DOHH2 (cell line): ENCODE data around the gene CD1C.

Source experiments
- EZH2phosphoT487 ChIP-seq: fragments of 200-600 bp; sonication (generic); IDR thresholded peaks from 2 replicates; pipeline ENCODE4 v1.6.1; 2017; ENCODE audit warnings: borderline replicate concordance, mild to moderate bottlenecking, antibody characterized with exemption, low read length, moderate library complexity, mixed read lengths
- TF ChIP-seq, protein P1 (sequence below): fragments of 200-600 bp; sonication (generic); IDR thresholded peaks from one replicate; pipeline ENCODE4 v1.5.1; 2014; ENCODE audit warnings: antibody characterized with exemption, mild to moderate bottlenecking, low read depth, low read length; ENCODE audit not compliant: poor library complexity, severe bottlenecking

DNA sequence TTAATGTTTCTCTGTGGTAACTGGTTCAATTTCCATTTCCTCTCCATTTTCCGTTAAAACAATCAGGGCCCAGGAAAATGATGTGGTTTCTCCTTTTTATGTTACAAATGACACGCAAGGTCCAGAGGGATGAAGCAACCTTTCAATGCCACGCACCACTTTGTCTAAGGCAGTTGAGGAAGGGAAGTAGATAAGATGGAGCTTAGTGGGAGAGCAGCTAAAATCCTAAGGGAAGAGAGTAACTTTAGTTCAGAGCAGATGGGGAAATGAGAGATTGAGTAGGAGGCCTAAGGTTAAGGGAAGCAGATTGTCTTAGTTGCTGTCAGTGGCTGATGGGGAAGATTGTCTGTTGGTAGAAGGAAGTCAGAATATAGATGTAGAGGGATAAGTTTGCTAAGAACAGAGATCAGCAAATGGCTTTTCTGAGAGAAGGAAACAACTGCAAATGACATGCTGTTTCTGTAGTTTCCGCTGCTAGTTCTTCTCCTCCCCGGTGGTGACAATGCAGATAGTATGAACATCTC lies 660 bp downstream of the CD1C start:
- TF ChIP-seq, protein P1, sequence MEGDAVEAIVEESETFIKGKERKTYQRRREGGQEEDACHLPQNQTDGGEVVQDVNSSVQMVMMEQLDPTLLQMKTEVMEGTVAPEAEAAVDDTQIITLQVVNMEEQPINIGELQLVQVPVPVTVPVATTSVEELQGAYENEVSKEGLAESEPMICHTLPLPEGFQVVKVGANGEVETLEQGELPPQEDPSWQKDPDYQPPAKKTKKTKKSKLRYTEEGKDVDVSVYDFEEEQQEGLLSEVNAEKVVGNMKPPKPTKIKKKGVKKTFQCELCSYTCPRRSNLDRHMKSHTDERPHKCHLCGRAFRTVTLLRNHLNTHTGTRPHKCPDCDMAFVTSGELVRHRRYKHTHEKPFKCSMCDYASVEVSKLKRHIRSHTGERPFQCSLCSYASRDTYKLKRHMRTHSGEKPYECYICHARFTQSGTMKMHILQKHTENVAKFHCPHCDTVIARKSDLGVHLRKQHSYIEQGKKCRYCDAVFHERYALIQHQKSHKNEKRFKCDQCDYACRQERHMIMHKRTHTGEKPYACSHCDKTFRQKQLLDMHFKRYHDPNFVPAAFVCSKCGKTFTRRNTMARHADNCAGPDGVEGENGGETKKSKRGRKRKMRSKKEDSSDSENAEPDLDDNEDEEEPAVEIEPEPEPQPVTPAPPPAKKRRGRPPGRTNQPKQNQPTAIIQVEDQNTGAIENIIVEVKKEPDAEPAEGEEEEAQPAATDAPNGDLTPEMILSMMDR = no peak
- no peak for TF ChIP-seq EZH2phosphoT487
